Activated CD4-positive, alpha-beta T cell treated with anti-CD3 and anti-CD28 coated beads, Interleukin-2, amount 10 ng/mL, durations not matched to agents 7 days and 5 days (primary cell): ENCODE results near the gene PCED1B. TPM values are rescaled to one million over a fixed set of nuclear protein-coding genes. Genes with fewer than 3 reads are reported as not detected.
A peak's percentile ranks its signal among the peaks of the same experiment; 100 is the strongest.
"Not testable (repeated sequence)": the region's sequence is repeated elsewhere in the genome, so short reads cannot be mapped to it uniquely, and the experiment has no call there.

ENCODE experiments used
- CTCF ChIA-PET: fragments of 350-600 bp; sonication (Branson Sonifier 250); formaldehyde crosslinking; loops from one replicate; lab custom pipeline; 2021; ENCODE audit warnings: antibody characterized with exemption; lab: Charles Lee
- POLR2A ChIA-PET: fragments of 350-600 bp; sonication (Branson Sonifier 250); formaldehyde crosslinking; loops from one replicate; lab custom pipeline; 2021; ENCODE audit warnings: antibody characterized with exemption; lab: Charles Lee
- DNase-seq: peaks from one replicate; pipeline ENCODE4 v3.0.0-alpha.2; 2020
- H3K27ac Mint-ChIP-seq: one replicate; pipeline ENCODE4 v1.8.0; 2021; ENCODE audit warnings: mild to moderate bottlenecking, moderate library complexity, mixed read lengths
- H3K27me3 Mint-ChIP-seq: one replicate; pipeline ENCODE4 v1.8.0; 2021; ENCODE audit warnings: mixed read lengths
- H3K36me3 Mint-ChIP-seq: one replicate; pipeline ENCODE4 v1.8.0; 2021; ENCODE audit warnings: low read depth, mixed read lengths
- H3K4me1 Mint-ChIP-seq: one replicate; pipeline ENCODE4 v1.8.0; 2021; ENCODE audit warnings: mixed read lengths
- H3K4me3 Mint-ChIP-seq: one replicate; pipeline ENCODE4 v1.8.0; 2021; ENCODE audit warnings: mild to moderate bottlenecking, moderate library complexity, mixed read lengths
- H3K9me3 Mint-ChIP-seq: one replicate; pipeline ENCODE4 v1.8.0; 2021; ENCODE audit warnings: mixed read lengths
- total RNA-seq, 2 experiments: library from RNA; stranded (reverse); gene quantifications; one replicate each; pipeline ENCODE4 v1.2.3, GENCODE V29; 2021

Gene PCED1B
- total RNA-seq, 2 experiments from 2014 or later, result 58.7 to 59.7 TPM

- Mint-ChIP-seq H3K27me3 (no peaks in the 10 kb centered on the region), H3K9me3 (peaks cover 10% of the 10 kb centered on the region), H3K36me3 (peaks cover 11% of the 10 kb centered on the region), H3K4me1 (peaks cover 78% of the 10 kb centered on the region), H3K4me3 (no peak overlapping the region), H3K27ac (no peak overlapping the region)
- ChIA-PET CTCF (interaction anchor here (1.4 kb wide), 1 partner anchor 10 kb away, joined by 8 read pairs; no protein-coding TSS in a partner anchor), POLR2A (no interaction called here)
- DNase-seq, result no peak
These were observed 192.4 kb downstream of the PCED1B start for GRCh38 chr12:47271800-47272239.

- no peak overlapping the region for H3K4me3 Mint-ChIP-seq
- CTCF ChIA-PET, result interaction anchor here (0.8 to 1.4 kb wide), 3 partner anchors 10 to 125 kb away, joined by 3 to 8 read pairs (median 4); no protein-coding TSS in a partner anchor
These were observed 193.2 kb downstream of the PCED1B start for GRCh38 chr12:47272412-47273190.

GRCh38 chr12:47273191-47273626 is 193.8 kb downstream of the PCED1B start:
- H3K9me3 Mint-ChIP-seq, result peaks cover 14% of the 10 kb centered on the region
- CTCF ChIA-PET, result interaction anchor here (0.8 to 1.4 kb wide), 3 partner anchors 9 to 124 kb away, joined by 3 to 8 read pairs (median 4); no protein-coding TSS in a partner anchor
- H3K27ac Mint-ChIP-seq, result no peak overlapping the region
- H3K27me3 Mint-ChIP-seq, result no peaks in the 10 kb centered on the region
- peaks cover 18% of the 10 kb centered on the region for H3K36me3 Mint-ChIP-seq
- H3K4me3 Mint-ChIP-seq, result no peak overlapping the region
- DNase-seq, result no peak
- POLR2A ChIA-PET, result no interaction called here
- H3K4me1 Mint-ChIP-seq, result peaks cover 88% of the 10 kb centered on the region

More at GRCh38 chr12:47272412-47273190, 193.2 kb downstream of the PCED1B start:
- H3K27ac Mint-ChIP-seq, result no peak overlapping the region
- H3K9me3 Mint-ChIP-seq, result peaks cover 11% of the 10 kb centered on the region
- H3K36me3 Mint-ChIP-seq, result peaks cover 16% of the 10 kb centered on the region
- H3K4me1 Mint-ChIP-seq, result peaks cover 85% of the 10 kb centered on the region
- no peak for DNase-seq
- POLR2A ChIA-PET, result no interaction called here
- H3K27me3 Mint-ChIP-seq, result no peaks in the 10 kb centered on the region

- H3K27me3 Mint-ChIP-seq, result no peaks in the 10 kb centered on the region
- peaks cover 17% of the 10 kb centered on the region for H3K36me3 Mint-ChIP-seq
- H3K27ac Mint-ChIP-seq, result no peak overlapping the region
- peaks cover 9% of the 10 kb centered on the region for H3K9me3 Mint-ChIP-seq
- CTCF ChIA-PET, result no interaction called here
- H3K4me3 Mint-ChIP-seq, result no peak overlapping the region
- H3K4me1 Mint-ChIP-seq, result peaks cover 78% of the 10 kb centered on the region
- DNase-seq, result no peak
- POLR2A ChIA-PET, result no interaction called here
These were observed 195.3 kb downstream of the PCED1B start for GRCh38 chr12:47274760-47275159.

- Mint-ChIP-seq H3K27me3 (no peaks in the 10 kb centered on the region), H3K27ac (peak overlapping the region; percentile 91), H3K9me3 (peaks cover 11% of the 10 kb centered on the region), H3K36me3 (peaks cover 20% of the 10 kb centered on the region), H3K4me1 (peaks cover 76% of the 10 kb centered on the region), H3K4me3 (peak overlapping the region; percentile 53)
- ChIA-PET POLR2A (interaction anchor here (0.6 to 1.2 kb wide), 2 partner anchors 31 to 373 kb away, joined by 5 to 8 read pairs; no protein-coding TSS in a partner anchor), CTCF (interaction anchor here (0.6 to 1.6 kb wide), 12 partner anchors 8 to 1261 kb away, joined by 3 to 4 read pairs (median 3); no protein-coding TSS in a partner anchor)
- DNase-seq, result no peak
These were observed 196.8 kb downstream of the PCED1B start for GRCh38 chr12:47276253-47276620.

GRCh38 chr12:47276621-47277309 is 197.3 kb downstream of the PCED1B start:
- Mint-ChIP-seq H3K4me1 (peaks cover 74% of the 10 kb centered on the region), H3K27me3 (no peaks in the 10 kb centered on the region), H3K9me3 (peaks cover 11% of the 10 kb centered on the region), H3K27ac (peak overlapping the region; percentile 91), H3K4me3 (peak overlapping the region; percentile 53), H3K36me3 (peaks cover 20% of the 10 kb centered on the region)
- CTCF ChIA-PET, result interaction anchor here (0.6 to 1.6 kb wide), 10 partner anchors 8 to 1262 kb away, joined by 3 to 4 read pairs (median 3); no protein-coding TSS in a partner anchor
- DNase-seq, result peak; percentile 81
- POLR2A ChIA-PET, result interaction anchor here (1.2 kb wide), 1 partner anchor 30 kb away, joined by 5 read pairs; no protein-coding TSS in a partner anchor

- Mint-ChIP-seq H3K27me3 (no peaks in the 10 kb centered on the region), H3K36me3 (peaks cover 23% of the 10 kb centered on the region), H3K4me3 (no peak overlapping the region), H3K27ac (peak overlapping the region; percentile 91), H3K9me3 (peaks cover 14% of the 10 kb centered on the region), H3K4me1 (peaks cover 73% of the 10 kb centered on the region)
- ChIA-PET CTCF (interaction anchor here (0.9 to 1.4 kb wide), 2 partner anchors 13 to 119 kb away, joined by 3 to 4 read pairs; no protein-coding TSS in a partner anchor), POLR2A (no interaction called here)
- no peak for DNase-seq
These were observed 198.6 kb downstream of the PCED1B start for GRCh38 chr12:47277972-47278448.

GRCh38 chr12:47279758-47280157 is 200.3 kb downstream of the PCED1B start:
- peaks cover 22% of the 10 kb centered on the region for H3K36me3 Mint-ChIP-seq
- H3K4me1 Mint-ChIP-seq, result peaks cover 61% of the 10 kb centered on the region
- H3K4me3 Mint-ChIP-seq, DNase-seq, H3K27me3 Mint-ChIP-seq, POLR2A ChIA-PET, H3K27ac Mint-ChIP-seq: not testable (repeated sequence)
- H3K9me3 Mint-ChIP-seq, result peaks cover 16% of the 10 kb centered on the region
- CTCF ChIA-PET, result interaction anchor here (1.0 kb wide), 1 partner anchor 27 kb away, joined by 3 read pairs; no protein-coding TSS in a partner anchor

GRCh38 chr12:47280543-47281300 is 201.3 kb downstream of the PCED1B start:
- Mint-ChIP-seq H3K27me3 (no peaks in the 10 kb centered on the region), H3K9me3 (peaks cover 13% of the 10 kb centered on the region), H3K4me3 (no peak overlapping the region), H3K4me1 (peaks cover 53% of the 10 kb centered on the region), H3K36me3 (peaks cover 19% of the 10 kb centered on the region), H3K27ac (peak overlapping the region; percentile 25)
- DNase-seq, result no peak
- CTCF ChIA-PET, result interaction anchor here (0.9 to 1.6 kb wide), 3 partner anchors 13 to 21 kb away, joined by 3 to 5 read pairs (median 3); no protein-coding TSS in a partner anchor
- POLR2A ChIA-PET, result no interaction called here

GRCh38 chr12:47281667-47282171 is 202.3 kb downstream of the PCED1B start:
- ChIA-PET CTCF (interaction anchor here (0.6 to 3.5 kb wide), 5 partner anchors 9 to 1382 kb away, joined by 4 to 10 read pairs (median 5); no protein-coding TSS in a partner anchor), POLR2A (no interaction called here)
- H3K9me3 Mint-ChIP-seq, result peaks cover 13% of the 10 kb centered on the region
- H3K4me1 Mint-ChIP-seq, result peaks cover 49% of the 10 kb centered on the region
- no peaks in the 10 kb centered on the region for H3K27me3 Mint-ChIP-seq
- no peak for DNase-seq
- no peak overlapping the region for H3K27ac Mint-ChIP-seq
- H3K36me3 Mint-ChIP-seq, result peaks cover 18% of the 10 kb centered on the region
- no peak overlapping the region for H3K4me3 Mint-ChIP-seq

- no peak overlapping the region for H3K4me3 Mint-ChIP-seq
- H3K36me3 Mint-ChIP-seq, result peaks cover 14% of the 10 kb centered on the region
- H3K9me3 Mint-ChIP-seq, result peaks cover 13% of the 10 kb centered on the region
- H3K4me1 Mint-ChIP-seq, result peaks cover 47% of the 10 kb centered on the region
- no peak for DNase-seq
- H3K27me3 Mint-ChIP-seq, result no peaks in the 10 kb centered on the region
- CTCF ChIA-PET, result interaction anchor here (0.6 to 3.5 kb wide), 5 partner anchors 10 to 1382 kb away, joined by 4 to 10 read pairs (median 5); no protein-coding TSS in a partner anchor
- POLR2A ChIA-PET, result no interaction called here
- no peak overlapping the region for H3K27ac Mint-ChIP-seq
These were observed 202.8 kb downstream of the PCED1B start for GRCh38 chr12:47282206-47282605.
